22Rv1 (cell line): ENCODE data around the gene PLS3.

Source experiments
- CTCF ChIP-seq: fragments of 450-650 bp; IDR thresholded peaks from 2 replicates; pipeline ENCODE4 v1.5.1; 2017; ENCODE audit warnings: mild to moderate bottlenecking
- ZFX ChIP-seq: fragments of 450-650 bp; IDR thresholded peaks from 2 replicates; pipeline ENCODE4 v1.6.1; 2017; ENCODE audit warnings: antibody characterized with exemption, borderline replicate concordance

GRCh38 chrX:115630204-115630603 lies 69.2 kb downstream of the PLS3 start:
- TF ChIP-seq ZFX (no peak), CTCF (no peak)
